H9 (cell line): ENCODE data around the gene COASY. TPM values are rescaled to one million over a fixed set of nuclear protein-coding genes. Genes with fewer than 3 reads are reported as not detected.
A peak's percentile ranks its signal among the peaks of the same experiment; 100 is the strongest.

ENCODE experiments used
- DNase-seq: peaks from one replicate; pipeline ENCODE4 v3.0.0-alpha.2; 2017
- H2AFZ ChIP-seq: one replicate; pipeline ENCODE4 v1.6.1; 2013; ENCODE audit warnings: mild to moderate bottlenecking, low read length, control low read depth, moderate library complexity
- H2AK5ac ChIP-seq: 2 replicates; pipeline ENCODE4 v1.6.1; 2013; ENCODE audit warnings: low read length, control low read depth, mixed read lengths; ENCODE audit not compliant: insufficient read length
- H2BK120ac ChIP-seq: one replicate; pipeline ENCODE4 v1.6.1; 2013; ENCODE audit warnings: low read depth, mild to moderate bottlenecking, low read length, control low read depth, inconsistent platforms; ENCODE audit not compliant: poor library complexity, severe bottlenecking
- H2BK12ac ChIP-seq: 2 replicates; pipeline ENCODE4 v1.6.1; 2013; ENCODE audit warnings: low read length, control low read depth, mixed read lengths, low read depth; ENCODE audit not compliant: insufficient read length
- H2BK15ac ChIP-seq: 2 replicates; pipeline ENCODE4 v1.6.1; 2013; ENCODE audit warnings: low read depth, low read length, control low read depth
- H2BK20ac ChIP-seq: one replicate; pipeline ENCODE4 v1.6.1; 2013; ENCODE audit warnings: low read depth, mild to moderate bottlenecking, low read length, control low read depth, inconsistent platforms; ENCODE audit not compliant: poor library complexity, severe bottlenecking
- H2BK5ac ChIP-seq: 2 replicates; pipeline ENCODE4 v1.6.1; 2013; ENCODE audit warnings: low read length, control low read depth, mixed read lengths; ENCODE audit not compliant: insufficient read length
- H3K14ac ChIP-seq: 2 replicates; pipeline ENCODE4 v1.6.1; 2013; ENCODE audit warnings: low read length, control low read depth; ENCODE audit not compliant: insufficient read depth
- H3K18ac ChIP-seq: 2 replicates; pipeline ENCODE4 v1.6.1; 2013; ENCODE audit warnings: low read depth, mild to moderate bottlenecking, mixed read lengths, low read length, control low read depth; ENCODE audit not compliant: insufficient read length
- H3K23ac ChIP-seq: 2 replicates; pipeline ENCODE4 v1.6.1; 2013; ENCODE audit warnings: low read length, control low read depth, mixed read lengths, low read depth; ENCODE audit not compliant: insufficient read length
- H3K23me2 ChIP-seq: 2 replicates; pipeline ENCODE4 v1.6.1; 2013; ENCODE audit warnings: low read depth, mild to moderate bottlenecking, mixed read lengths, low read length, control low read depth; ENCODE audit not compliant: insufficient read length, poor library complexity, severe bottlenecking
- H3K27ac ChIP-seq: 2 replicates; pipeline ENCODE4 v1.5.1; 2013; ENCODE audit warnings: low read length, control low read depth, mixed read lengths, low read depth; ENCODE audit not compliant: insufficient read length
- H3K27me3 ChIP-seq: 2 replicates; pipeline ENCODE4 v1.6.1; 2013; ENCODE audit warnings: low read length, control low read depth, inconsistent platforms; ENCODE audit not compliant: insufficient read depth
- H3K4ac ChIP-seq: 2 replicates; pipeline ENCODE4 v1.6.1; 2013; ENCODE audit warnings: low read depth, mild to moderate bottlenecking, control low read depth, inconsistent platforms, low read length, moderate library complexity
- H3K4me1 ChIP-seq: 2 replicates; pipeline ENCODE4 v1.6.1; 2013; ENCODE audit warnings: low read length, control low read depth, inconsistent platforms; ENCODE audit not compliant: insufficient read depth
- H3K4me2 ChIP-seq: 2 replicates; pipeline ENCODE4 v1.6.1; 2013; ENCODE audit warnings: low read length, control low read depth, mixed read lengths; ENCODE audit not compliant: insufficient read length, insufficient read depth
- H3K56ac ChIP-seq: 2 replicates; pipeline ENCODE4 v1.6.1; 2013; ENCODE audit warnings: low read depth, mild to moderate bottlenecking, mixed read lengths, low read length, control low read depth; ENCODE audit not compliant: insufficient read length
- H3K79me1 ChIP-seq: 2 replicates; pipeline ENCODE4 v1.6.1; 2013; ENCODE audit warnings: low read depth, mild to moderate bottlenecking, moderate library complexity, low read length, control low read depth, inconsistent platforms; ENCODE audit not compliant: insufficient read depth, poor library complexity, severe bottlenecking
- H3K79me2 ChIP-seq: 2 replicates; pipeline ENCODE4 v1.6.1; 2013; ENCODE audit warnings: low read length, control low read depth, inconsistent platforms; ENCODE audit not compliant: insufficient read depth
- H3K9ac ChIP-seq: 2 replicates; pipeline ENCODE4 v1.6.1; 2013; ENCODE audit warnings: low read length, control low read depth, mixed read lengths; ENCODE audit not compliant: insufficient read length; ENCODE audit errors: extremely low read depth
- H3K9me3 ChIP-seq: one replicate; pipeline ENCODE4 v1.6.1; 2013; ENCODE audit warnings: low read depth, low read length, inconsistent platforms; ENCODE audit not compliant: control insufficient read depth
- H3T11ph ChIP-seq: one replicate; pipeline ENCODE4 v1.6.1; 2013; ENCODE audit warnings: mild to moderate bottlenecking, low read length, control low read depth, inconsistent platforms
- H4K20me1 ChIP-seq: one replicate; pipeline ENCODE4 v1.6.1; 2013; ENCODE audit not compliant: control insufficient read depth, insufficient read length, insufficient read depth
- H4K5ac ChIP-seq: 2 replicates; pipeline ENCODE4 v1.6.1; 2013; ENCODE audit warnings: low read depth, mild to moderate bottlenecking, mixed read lengths, low read length, control low read depth; ENCODE audit not compliant: insufficient read length
- H4K8ac ChIP-seq: replicated peaks from 2 replicates; pipeline ENCODE4 v1.6.1; 2013; ENCODE audit warnings: low read length, control low read depth, mixed read lengths, low read depth; ENCODE audit not compliant: insufficient read length
- H4K91ac ChIP-seq: 2 replicates; pipeline ENCODE4 v1.6.1; 2013; ENCODE audit warnings: low read depth, mild to moderate bottlenecking, moderate library complexity, mixed read lengths, low read length, control low read depth; ENCODE audit not compliant: insufficient read length
- H3K27ac Mint-ChIP-seq, 3 experiments: 2 replicates in 2 of 3; 3 replicates in 1 of 3; pipeline ENCODE4 v1.8.0; 2020 to 2021; ENCODE audit warnings: mixed read lengths in 3 of 3, mild to moderate bottlenecking in 1 of 3, moderate library complexity in 1 of 3
- H3K27me3 Mint-ChIP-seq: 2 replicates; pipeline ENCODE4 v1.8.0; 2021; ENCODE audit warnings: low read depth, mild to moderate bottlenecking, moderate library complexity, mixed read lengths
- H3K36me3 Mint-ChIP-seq, 3 experiments: 2 replicates in 2 of 3; 3 replicates in 1 of 3; pipeline ENCODE4 v1.8.0; 2020 to 2021; ENCODE audit warnings: low read depth in 3 of 3, mixed read lengths in 3 of 3; ENCODE audit not compliant: insufficient read depth in 1 of 3
- H3K4me1 Mint-ChIP-seq, 2 experiments: 2 replicates each; pipeline ENCODE4 v1.8.0; 2020; ENCODE audit warnings: mixed read lengths in 2 of 2
- H3K4me3 Mint-ChIP-seq, 2 experiments: 2 replicates in 1 of 2; 3 replicates in 1 of 2; pipeline ENCODE4 v1.8.0; 2020 to 2021; ENCODE audit warnings: mild to moderate bottlenecking in 2 of 2, mixed read lengths in 2 of 2, moderate library complexity in 1 of 2
- H3K9me3 Mint-ChIP-seq, 2 experiments: 2 replicates in 1 of 2; 3 replicates in 1 of 2; pipeline ENCODE4 v1.8.0; 2020; ENCODE audit warnings: mild to moderate bottlenecking in 2 of 2, mixed read lengths in 2 of 2, moderate library complexity in 1 of 2
- CTCF ChIP-seq: fragments of 200-600 bp; sonication (generic); conservative IDR thresholded peaks from 3 replicates; pipeline ENCODE4 v1.8.0; 2021; ENCODE audit warnings: antibody characterized with exemption, mild to moderate bottlenecking
- WGBS: extraction: QIAGEN DNeasy Blood & Tissue Kit; methylation state at CpG from one replicate; pipeline ENCODE4 v1.1.7; 2013; ENCODE audit warnings: missing lambda C conversion rate, low lambda C conversion rate, mixed read lengths; ENCODE audit not compliant: insufficient read length; ENCODE audit errors: extremely low coverage; 5-methylcytosine and 5-hydroxymethylcytosine counted together
- total RNA-seq: library from RNA; stranded (reverse); gene quantifications from 2 replicates; pipeline ENCODE4 v1.2.1, GENCODE V29; 2021

COASY gene
- total RNA-seq, 1 experiment from 2014 or later = 84.1 TPM

- no peak overlapping the region for H3K56ac ChIP-seq
- H2BK20ac ChIP-seq = no peak overlapping the region
- H3K4me2 ChIP-seq = no peak overlapping the region
- no peaks in the 10 kb centered on the region for H3K79me2 ChIP-seq
- no peak overlapping the region for H4K5ac ChIP-seq
- no peak overlapping the region for H2BK5ac ChIP-seq
- no peaks in the 10 kb centered on the region; the same call in 1 of the 2 replicates for H3K27me3 ChIP-seq
- H3K36me3 Mint-ChIP-seq = peaks cover 17 to 70% (median 56%) of the 10 kb centered on the region in 3 experiments; a peak in 6 of 7 replicates
- H3T11ph ChIP-seq = no peak overlapping the region
- no peaks in the 10 kb centered on the region for H3K27me3 Mint-ChIP-seq
- H3K27ac ChIP-seq = no peak overlapping the region
- peak overlapping the region in 2 of 3 experiments; percentile 5 to 40; a peak in 2 of 7 replicates for H3K27ac Mint-ChIP-seq
- no peaks in the 10 kb centered on the region for H3K9me3 ChIP-seq
- no peak overlapping the region for H3K18ac ChIP-seq
- peaks cover 20 to 21% of the 10 kb centered on the region in 2 experiments for H3K4me1 Mint-ChIP-seq
- 0 out of 5 replicates have a peak overlapping the region, but pooled peaks of 1 of the 2 experiments have one; percentile 50 for H3K4me3 Mint-ChIP-seq
- H3K23ac ChIP-seq = no peak overlapping the region
- no peak overlapping the region for H4K8ac ChIP-seq
- no peak overlapping the region for H2BK15ac ChIP-seq
- H3K9me3 Mint-ChIP-seq = no peaks in the 10 kb centered on the region
- H3K14ac ChIP-seq = no peak overlapping the region
- no peak overlapping the region for H3K4ac ChIP-seq
- no peaks in the 10 kb centered on the region for H3K79me1 ChIP-seq
- no peak overlapping the region for H3K9ac ChIP-seq
- H2BK12ac ChIP-seq = no peak overlapping the region
- no CpG with 5 or more reads among the region's 2 CpGs for WGBS
- no peak for TF ChIP-seq CTCF
- no peak overlapping the region for H4K91ac ChIP-seq
- H3K23me2 ChIP-seq = peaks cover 3% of the 10 kb centered on the region
- H3K4me1 ChIP-seq = no peaks in the 10 kb centered on the region
- DNase-seq = no peak
- no peaks in the 10 kb centered on the region for H4K20me1 ChIP-seq
- H2AFZ ChIP-seq = no peak overlapping the region
- no peak overlapping the region for H2BK120ac ChIP-seq
- H2AK5ac ChIP-seq = no peak overlapping the region
Observed at GRCh38 chr17:42579794-42580551, 18.0 kb downstream of the COASY start.
